ENCODE results near the gene NINJ2. TPM values are rescaled to one million over a fixed set of nuclear protein-coding genes. Genes with fewer than 3 reads are reported as not detected.
A peak's percentile ranks its signal among the peaks of the same experiment; 100 is the strongest.

Gene NINJ2
- total and polyA plus RNA-seq, 3 experiments from 2014 or later, result 3.3 to 47.1 (median 4.2) TPM

DNA sequence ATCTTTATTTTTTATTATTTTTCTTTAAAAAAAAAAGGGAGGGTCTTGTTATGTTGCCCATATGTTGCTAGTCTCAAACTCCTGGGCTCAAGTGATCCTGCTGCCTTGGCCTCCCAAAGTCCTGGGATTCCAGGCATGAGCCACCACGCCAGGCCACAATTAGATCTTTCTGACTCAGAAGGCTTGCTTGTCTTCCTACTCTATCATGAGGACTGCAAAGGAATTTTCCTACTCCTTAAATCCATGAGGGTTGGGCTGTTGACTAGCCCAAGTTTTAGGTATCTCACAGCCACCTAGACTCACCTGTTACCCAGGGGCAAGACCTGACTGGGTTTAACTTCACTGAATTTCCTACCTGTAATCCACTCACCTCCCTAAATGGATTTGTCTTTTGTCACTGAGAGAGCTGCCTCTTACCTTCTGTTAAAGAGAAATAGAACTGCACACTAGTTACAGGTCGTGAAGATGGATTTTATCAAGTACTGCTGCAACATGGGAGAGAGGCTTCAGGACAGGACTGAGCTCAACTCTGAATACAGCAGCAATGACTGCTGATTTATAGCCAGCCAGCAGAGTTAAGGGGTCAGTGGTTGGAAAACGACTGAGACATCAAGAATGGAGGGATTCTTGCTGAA is 131.2 kb downstream of the NINJ2 start:
- Histone ChIP-seq H3K36me3 (ENCODE audit: insufficient read depth, low read length) (no peaks in the 10 kb centered on the region), H3K9me3 (ENCODE audit: low read length) (no peaks in the 10 kb centered on the region)
- POLR2A ChIA-PET, result no interaction called here

DNA sequence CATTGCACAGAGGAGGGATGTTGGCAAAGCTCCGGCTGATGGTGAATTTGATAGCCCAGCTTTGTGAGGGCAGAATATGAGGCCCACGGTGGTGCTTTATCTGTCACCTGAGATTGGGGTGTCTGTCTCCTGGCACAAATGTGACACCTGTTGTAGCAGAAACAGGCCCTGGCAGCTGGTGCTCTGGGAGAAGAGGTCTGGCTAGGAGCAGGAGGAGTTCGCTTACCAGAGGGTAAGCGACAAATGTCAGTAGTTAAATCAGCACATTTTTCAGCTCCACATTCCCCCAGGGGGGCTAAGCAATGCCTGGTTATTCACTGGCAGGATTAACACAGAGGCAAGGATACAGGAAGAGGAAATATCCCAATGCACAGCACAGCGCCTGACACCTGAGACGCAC is 132.4 kb downstream of the NINJ2 start:
- no peaks in the 10 kb centered on the region for H3K9me3 ChIP-seq (ENCODE audit: low read length)
- no peak overlapping the region for H3K27ac ChIP-seq (ENCODE audit: low read depth, low read length)
- Mint-ChIP-seq H3K4me3 (no peak overlapping the region), H3K27me3 (no peaks in the 10 kb centered on the region), H3K9me3 (peaks cover 0 to 15% (median 7%) of the 10 kb centered on the region in 5 donors), H3K36me3 (peaks cover 0 to 9% (median 3%) of the 10 kb centered on the region in 3 donors), H3K4me1 (peaks cover 0 to 2% (median 0%) of the 10 kb centered on the region in 3 donors), H3K27ac (no peak overlapping the region)
- ChIA-PET CTCF (interaction anchor here (1.3 kb wide), 1 partner anchor 78 kb away, joined by 3 read pairs; no protein-coding TSS in a partner anchor), POLR2A (interaction anchor here (0.6 kb wide), 1 partner anchor 53 kb away, joined by 4 read pairs; no protein-coding TSS in a partner anchor)
- H3K36me3 ChIP-seq (ENCODE audit: insufficient read depth, low read length), result no peaks in the 10 kb centered on the region
- no peak overlapping the region for H3K4me3 ChIP-seq (ENCODE audit: low read length)
- no peaks in the 10 kb centered on the region for H3K27me3 ChIP-seq (ENCODE audit: insufficient read depth, low read length, poor library complexity, severe bottlenecking)
- no peaks in the 10 kb centered on the region for H3K4me1 ChIP-seq (ENCODE audit: insufficient read depth, low read length)
- no peak for DNase-seq

More for the DNA sequence above, 131.2 kb downstream of the NINJ2 start:
- Histone ChIP-seq H3K27ac (ENCODE audit: low read depth, low read length) (no peak overlapping the region), H3K27me3 (ENCODE audit: insufficient read depth, low read length, poor library complexity, severe bottlenecking) (no peaks in the 10 kb centered on the region), H3K4me3 (ENCODE audit: low read length) (no peak overlapping the region), H3K4me1 (ENCODE audit: insufficient read depth, low read length) (no peaks in the 10 kb centered on the region)
- H3K27ac Mint-ChIP-seq, result peak overlapping the region in 1 of 8 donors; percentile 45
- H3K27me3 Mint-ChIP-seq, result no peaks in the 10 kb centered on the region
- peaks cover 0 to 15% (median 7%) of the 10 kb centered on the region in 5 donors for H3K9me3 Mint-ChIP-seq
- no peak overlapping the region for H3K4me3 Mint-ChIP-seq
- peaks cover 0 to 9% (median 3%) of the 10 kb centered on the region in 3 donors for H3K36me3 Mint-ChIP-seq
- H3K4me1 Mint-ChIP-seq, result no peaks in the 10 kb centered on the region
- CTCF ChIA-PET, result interaction anchor here (1.7 kb wide), 1 partner anchor 80 kb away, joined by 5 read pairs; no protein-coding TSS in a partner anchor
- no peak for DNase-seq

DNA sequence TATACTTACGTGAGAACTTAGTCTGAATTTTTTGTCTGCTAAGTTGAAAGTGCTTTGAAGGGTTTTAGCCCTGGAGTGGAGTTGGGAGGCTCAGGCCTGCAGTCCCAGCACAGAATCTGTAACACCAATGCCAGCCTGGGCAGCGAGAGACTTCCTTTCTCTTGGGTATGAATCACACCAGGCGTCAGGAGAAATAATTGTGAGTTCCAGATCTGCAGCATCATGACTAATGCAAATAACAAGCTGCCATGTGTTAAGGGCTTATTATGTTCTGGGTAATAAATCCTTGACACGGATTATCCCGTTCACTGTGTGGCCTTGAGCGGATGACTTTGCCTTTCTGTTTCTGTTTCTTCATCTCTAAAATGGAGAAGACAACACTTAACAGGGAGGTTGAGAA is 132.9 kb downstream of the NINJ2 start:
- no peaks in the 10 kb centered on the region for H3K27me3 Mint-ChIP-seq

DNA sequence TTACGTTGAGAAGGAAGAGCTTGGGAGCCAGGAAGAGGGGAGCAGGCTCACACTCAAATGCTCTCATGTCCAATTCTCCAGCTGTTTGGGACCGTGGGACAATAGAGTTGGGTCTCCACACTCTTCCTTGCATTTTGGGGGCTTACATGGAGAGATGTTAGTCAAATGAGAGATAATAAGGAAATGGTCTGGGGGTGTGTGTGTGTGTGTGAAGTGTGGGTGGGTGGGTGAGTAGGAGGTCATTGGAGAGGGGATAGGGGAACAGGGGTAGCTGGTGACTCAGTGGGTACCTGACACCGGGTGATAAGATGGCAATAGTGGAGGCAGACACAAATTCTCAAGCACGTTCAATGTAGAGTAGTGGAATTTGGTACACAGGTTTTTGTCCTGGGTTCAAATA is 135.5 kb downstream of the NINJ2 start:
- Histone ChIP-seq H3K36me3 (ENCODE audit: insufficient read depth, low read length) (no peaks in the 10 kb centered on the region), H3K27ac (ENCODE audit: low read depth, low read length) (no peak overlapping the region), H3K9me3 (ENCODE audit: low read length) (no peaks in the 10 kb centered on the region), H3K4me3 (ENCODE audit: low read length) (no peak overlapping the region), H3K27me3 (ENCODE audit: insufficient read depth, low read length, poor library complexity, severe bottlenecking) (no peaks in the 10 kb centered on the region), H3K4me1 (ENCODE audit: insufficient read depth, low read length) (no peaks in the 10 kb centered on the region)
- ChIA-PET CTCF (interaction anchor here (1.6 kb wide), 1 partner anchor 10 kb away, joined by 5 read pairs; no protein-coding TSS in a partner anchor), POLR2A (no interaction called here)
- no peak for DNase-seq
- peaks cover 0 to 14% (median 7%) of the 10 kb centered on the region in 5 donors for H3K9me3 Mint-ChIP-seq
- no peak overlapping the region for H3K27ac Mint-ChIP-seq
- peaks cover 0 to 6% (median 0%) of the 10 kb centered on the region in 3 donors for H3K4me1 Mint-ChIP-seq
- no peaks in the 10 kb centered on the region for H3K27me3 Mint-ChIP-seq
- H3K4me3 Mint-ChIP-seq, result no peak overlapping the region
- H3K36me3 Mint-ChIP-seq, result peaks cover 0 to 9% (median 3%) of the 10 kb centered on the region in 3 donors

More for the DNA sequence above, 132.9 kb downstream of the NINJ2 start:
- Histone ChIP-seq H3K27ac (ENCODE audit: low read depth, low read length) (no peak overlapping the region), H3K4me1 (ENCODE audit: insufficient read depth, low read length) (no peaks in the 10 kb centered on the region), H3K4me3 (ENCODE audit: low read length) (no peak overlapping the region), H3K9me3 (ENCODE audit: low read length) (no peaks in the 10 kb centered on the region), H3K36me3 (ENCODE audit: insufficient read depth, low read length) (no peaks in the 10 kb centered on the region), H3K27me3 (ENCODE audit: insufficient read depth, low read length, poor library complexity, severe bottlenecking) (no peaks in the 10 kb centered on the region)
- Mint-ChIP-seq H3K36me3 (peaks cover 0 to 9% (median 3%) of the 10 kb centered on the region in 3 donors), H3K4me1 (peaks cover 0 to 2% (median 0%) of the 10 kb centered on the region in 3 donors), H3K27ac (no peak overlapping the region), H3K4me3 (no peak overlapping the region), H3K9me3 (peaks cover 0 to 15% (median 7%) of the 10 kb centered on the region in 5 donors)
- ChIA-PET CTCF (interaction anchor here (1.3 kb wide), 1 partner anchor 78 kb away, joined by 3 read pairs; no protein-coding TSS in a partner anchor), POLR2A (no interaction called here)
- no peak for DNase-seq

DNA sequence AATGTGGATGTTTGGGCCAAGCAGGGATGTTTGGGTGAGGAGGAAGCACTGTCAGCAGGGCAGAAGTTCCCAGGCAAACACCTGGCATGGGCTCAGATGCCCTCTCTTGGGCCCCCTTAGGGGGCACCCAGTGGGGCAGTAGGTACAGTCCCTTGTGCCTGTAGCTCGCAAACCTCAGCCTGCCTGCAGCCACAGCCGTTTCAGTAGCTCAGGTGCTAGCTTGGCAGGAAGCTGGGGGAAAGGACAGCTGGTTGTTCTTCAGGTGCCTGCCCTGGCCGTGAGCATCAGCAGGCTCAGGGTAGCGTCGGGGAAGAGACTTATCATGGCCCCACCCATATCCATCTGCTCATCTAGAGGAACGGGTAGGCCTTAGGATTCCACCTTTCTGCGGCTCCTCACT is 136.0 kb downstream of the NINJ2 start:
- Histone ChIP-seq H3K27ac (ENCODE audit: low read depth, low read length) (no peak overlapping the region), H3K4me3 (ENCODE audit: low read length) (no peak overlapping the region), H3K36me3 (ENCODE audit: insufficient read depth, low read length) (no peaks in the 10 kb centered on the region), H3K27me3 (ENCODE audit: insufficient read depth, low read length, poor library complexity, severe bottlenecking) (no peaks in the 10 kb centered on the region), H3K9me3 (ENCODE audit: low read length) (no peaks in the 10 kb centered on the region), H3K4me1 (ENCODE audit: insufficient read depth, low read length) (no peaks in the 10 kb centered on the region)
- DNase-seq, result no peak
- CTCF ChIA-PET, result interaction anchor here (1.6 kb wide), 1 partner anchor 10 kb away, joined by 5 read pairs; no protein-coding TSS in a partner anchor
- POLR2A ChIA-PET, result no interaction called here
- peaks cover 0 to 4% (median 2%) of the 10 kb centered on the region in 3 donors for H3K36me3 Mint-ChIP-seq
- no peaks in the 10 kb centered on the region for H3K27me3 Mint-ChIP-seq
- H3K4me1 Mint-ChIP-seq, result peaks cover 0 to 6% (median 0%) of the 10 kb centered on the region in 3 donors
- no peak overlapping the region for H3K27ac Mint-ChIP-seq
- H3K9me3 Mint-ChIP-seq, result peaks cover 0 to 9% (median 5%) of the 10 kb centered on the region in 5 donors
- no peak overlapping the region for H3K4me3 Mint-ChIP-seq

DNA sequence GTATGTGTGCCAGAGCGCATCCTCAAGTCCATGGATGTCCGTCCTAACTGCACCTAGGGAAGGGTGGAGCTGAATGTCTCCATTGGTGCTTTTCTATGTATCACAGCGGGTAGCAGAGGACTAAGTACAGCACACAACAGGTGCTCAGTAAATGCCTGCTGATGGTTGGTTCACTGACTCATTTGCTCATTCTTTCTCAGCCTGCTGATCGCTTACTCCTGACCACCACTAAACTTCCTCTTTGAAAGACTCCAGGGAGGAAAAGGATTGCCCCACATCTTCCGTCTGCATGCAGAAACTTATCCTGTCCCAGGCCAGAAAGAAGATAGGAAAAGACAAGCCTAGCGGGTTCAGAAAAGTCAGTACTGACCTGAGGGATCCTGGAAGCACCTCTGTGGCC is 137.2 kb downstream of the NINJ2 start:
- Histone ChIP-seq H3K4me3 (ENCODE audit: low read length) (no peak overlapping the region), H3K27ac (ENCODE audit: low read depth, low read length) (no peak overlapping the region), H3K27me3 (ENCODE audit: insufficient read depth, low read length, poor library complexity, severe bottlenecking) (no peaks in the 10 kb centered on the region), H3K9me3 (ENCODE audit: low read length) (no peaks in the 10 kb centered on the region), H3K4me1 (ENCODE audit: insufficient read depth, low read length) (no peaks in the 10 kb centered on the region), H3K36me3 (ENCODE audit: insufficient read depth, low read length) (no peaks in the 10 kb centered on the region)
- H3K9me3 Mint-ChIP-seq, result peaks cover 0 to 6% (median 2%) of the 10 kb centered on the region in 5 donors
- H3K27ac Mint-ChIP-seq, result peak overlapping the region in 1 of 8 donors; percentile 44
- H3K4me3 Mint-ChIP-seq, result no peak overlapping the region
- no peaks in the 10 kb centered on the region for H3K27me3 Mint-ChIP-seq
- DNase-seq, result no peak
- ChIA-PET CTCF (no interaction called here), POLR2A (no interaction called here)
- H3K36me3 Mint-ChIP-seq, result no peaks in the 10 kb centered on the region
- H3K4me1 Mint-ChIP-seq, result peaks cover 0 to 6% (median 0%) of the 10 kb centered on the region in 3 donors

DNA sequence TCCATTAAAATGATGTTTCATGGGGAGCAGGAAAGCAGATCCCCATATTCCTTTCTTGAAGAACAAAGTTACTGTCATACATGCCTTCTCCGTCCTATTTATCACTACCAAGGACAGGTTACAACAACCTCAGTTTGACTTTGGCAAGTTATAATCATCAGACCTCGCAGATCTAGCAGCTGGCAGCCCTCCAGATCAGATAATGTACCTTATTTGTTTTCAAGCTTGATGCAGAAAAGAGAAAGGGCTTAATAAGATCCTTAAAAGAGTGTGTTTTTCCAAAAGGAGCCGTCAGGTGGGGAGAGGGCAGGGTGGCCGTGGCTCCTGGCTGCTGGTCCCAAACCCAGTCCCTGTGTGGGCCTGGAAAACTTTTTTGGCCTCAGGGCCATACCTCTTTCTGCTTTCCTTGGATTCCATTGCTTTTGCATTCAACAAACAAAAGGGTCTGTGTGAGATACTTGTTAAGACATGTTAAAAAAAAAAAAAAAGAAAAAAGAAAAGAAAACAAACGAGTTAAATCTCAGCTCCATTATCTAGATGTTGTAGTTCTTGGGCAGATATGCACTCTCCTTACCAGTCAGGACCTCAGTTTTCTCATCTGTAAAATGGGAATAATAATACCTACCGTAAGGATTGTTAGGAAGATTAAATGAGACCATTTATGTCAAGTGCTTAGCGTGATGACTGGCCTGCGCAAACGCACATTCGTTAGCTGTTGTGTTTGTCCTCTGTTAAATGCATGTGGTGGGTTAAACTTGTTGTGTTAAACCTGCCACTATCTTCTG is 138.9 kb downstream of the NINJ2 start:
- Histone ChIP-seq H3K4me1 (ENCODE audit: insufficient read depth, low read length) (no peaks in the 10 kb centered on the region), H3K27ac (ENCODE audit: low read depth, low read length) (no peak overlapping the region), H3K27me3 (ENCODE audit: insufficient read depth, low read length, poor library complexity, severe bottlenecking) (peaks cover 10% of the 10 kb centered on the region), H3K4me3 (ENCODE audit: low read length) (no peak overlapping the region), H3K9me3 (ENCODE audit: low read length) (no peaks in the 10 kb centered on the region), H3K36me3 (ENCODE audit: insufficient read depth, low read length) (no peaks in the 10 kb centered on the region)
- H3K27ac Mint-ChIP-seq, result no peak overlapping the region
- POLR2A ChIA-PET, result no interaction called here
- no peaks in the 10 kb centered on the region for H3K36me3 Mint-ChIP-seq
- CTCF ChIA-PET, result no interaction called here
- DNase-seq, result no peak
- H3K27me3 Mint-ChIP-seq, result peaks cover 0 to 10% of the 10 kb centered on the region in 2 donors
- H3K4me3 Mint-ChIP-seq, result no peak overlapping the region
- H3K4me1 Mint-ChIP-seq, result peaks cover 0 to 6% (median 0%) of the 10 kb centered on the region in 3 donors
- H3K9me3 Mint-ChIP-seq, result peaks cover 0 to 4% (median 2%) of the 10 kb centered on the region in 5 donors
